Activated naive CD8-positive, alpha-beta T cell treated with anti-CD3 and anti-CD28 coated beads, Interleukin-2, amount 10 ng/mL, durations not matched to agents 7 days and 5 days (primary cell): ENCODE data around the gene MYO1B. TPM values are rescaled to one million over a fixed set of nuclear protein-coding genes. Genes with fewer than 3 reads are reported as not detected.

Experiments
- ATAC-seq: fragments of 150-1000 bp; cut with Tn5 transposase; one replicate; pipeline ENCODE4 v1.10.0; 2021; ENCODE audit warnings: low read depth, moderate library complexity
- POLR2A ChIA-PET: fragments of 350-600 bp; sonication (Branson Sonifier 250); formaldehyde crosslinking; loops from one replicate; lab custom pipeline; 2021; ENCODE audit warnings: antibody characterized with exemption; lab: Charles Lee
- DNase-seq: peaks from one replicate; pipeline ENCODE4 v3.0.0; 2021
- H3K27ac Mint-ChIP-seq: one replicate; pipeline ENCODE4 v1.8.0; 2022; ENCODE audit warnings: mild to moderate bottlenecking, mixed read lengths
- H3K27me3 Mint-ChIP-seq: one replicate; pipeline ENCODE4 v1.8.0; 2022; ENCODE audit warnings: mild to moderate bottlenecking, moderate library complexity, mixed read lengths
- H3K36me3 Mint-ChIP-seq: one replicate; pipeline ENCODE4 v1.8.0; 2021; ENCODE audit warnings: mild to moderate bottlenecking, mixed read lengths
- H3K4me1 Mint-ChIP-seq: one replicate; pipeline ENCODE4 v1.8.0; 2021; ENCODE audit warnings: mixed read lengths
- H3K4me3 Mint-ChIP-seq: one replicate; pipeline ENCODE4 v1.8.0; 2022; ENCODE audit warnings: mild to moderate bottlenecking, moderate library complexity, mixed read lengths
- H3K9me3 Mint-ChIP-seq: one replicate; pipeline ENCODE4 v1.8.0; 2021; ENCODE audit warnings: mixed read lengths
- total RNA-seq, 2 experiments: library from RNA; stranded (reverse); gene quantifications; one replicate each; pipeline ENCODE4 v1.2.3, GENCODE V29; 2021

MYO1B gene
- total RNA-seq, 2 experiments from 2014 or later = 3.2 to 3.9 TPM

- H3K4me1 Mint-ChIP-seq = no peaks in the 10 kb centered on the region
- peaks cover 3% of the 10 kb centered on the region for H3K9me3 Mint-ChIP-seq
- H3K36me3 Mint-ChIP-seq = no peaks in the 10 kb centered on the region
- POLR2A ChIA-PET = no interaction called here
- H3K4me3 Mint-ChIP-seq = no peak overlapping the region
- ATAC-seq (no peak), DNase-seq (no peak)
- no peak overlapping the region for H3K27ac Mint-ChIP-seq
- no peaks in the 10 kb centered on the region for H3K27me3 Mint-ChIP-seq
These were observed 13.2 kb upstream of the MYO1B start for GRCh38 chr2:191231995-191232394.

- Mint-ChIP-seq H3K9me3 (peaks cover 6% of the 10 kb centered on the region), H3K36me3 (no peaks in the 10 kb centered on the region), H3K27me3 (no peaks in the 10 kb centered on the region), H3K4me3 (no peak overlapping the region), H3K4me1 (no peaks in the 10 kb centered on the region), H3K27ac (no peak overlapping the region)
- DNase-seq (no peak), ATAC-seq (no peak)
- POLR2A ChIA-PET = no interaction called here
These were observed 11.7 kb upstream of the MYO1B start for GRCh38 chr2:191233533-191233932.

- Mint-ChIP-seq H3K27ac (no peak overlapping the region), H3K36me3 (no peaks in the 10 kb centered on the region), H3K4me1 (no peaks in the 10 kb centered on the region), H3K27me3 (no peaks in the 10 kb centered on the region), H3K4me3 (no peak overlapping the region), H3K9me3 (peaks cover 3% of the 10 kb centered on the region)
- DNase-seq (no peak), ATAC-seq (no peak)
- POLR2A ChIA-PET = no interaction called here
These were observed 10.8 kb upstream of the MYO1B start for GRCh38 chr2:191234376-191234775.

GRCh38 chr2:191240871-191241270 lies 4.3 kb upstream of the MYO1B start:
- DNase-seq (no peak), ATAC-seq (no peak)
- POLR2A ChIA-PET = no interaction called here
- no peak overlapping the region for H3K27ac Mint-ChIP-seq
- no peak overlapping the region for H3K4me3 Mint-ChIP-seq
- no peaks in the 10 kb centered on the region for H3K4me1 Mint-ChIP-seq
- H3K36me3 Mint-ChIP-seq = no peaks in the 10 kb centered on the region
- H3K9me3 Mint-ChIP-seq = peaks cover 3% of the 10 kb centered on the region
- peaks cover 6% of the 10 kb centered on the region for H3K27me3 Mint-ChIP-seq

GRCh38 chr2:191241418-191241817 lies 3.8 kb upstream of the MYO1B start:
- Mint-ChIP-seq H3K4me1 (peaks cover 3% of the 10 kb centered on the region), H3K27ac (no peak overlapping the region), H3K9me3 (peaks cover 3% of the 10 kb centered on the region), H3K4me3 (no peak overlapping the region), H3K27me3 (peaks cover 10% of the 10 kb centered on the region), H3K36me3 (no peaks in the 10 kb centered on the region)
- no peak for ATAC-seq
- DNase-seq = no peak
- POLR2A ChIA-PET = no interaction called here

- H3K4me3 Mint-ChIP-seq = no peak overlapping the region
- POLR2A ChIA-PET = no interaction called here
These were observed 2.0 kb upstream of the MYO1B start for GRCh38 chr2:191243154-191243553.

GRCh38 chr2:191244350-191244749 lies 854 bp upstream of the MYO1B start:
- peaks cover 17% of the 10 kb centered on the region for H3K27me3 Mint-ChIP-seq

More at GRCh38 chr2:191243154-191243553, 2.0 kb upstream of the MYO1B start:
- Mint-ChIP-seq H3K27ac (no peak overlapping the region), H3K4me1 (peaks cover 6% of the 10 kb centered on the region), H3K9me3 (no peaks in the 10 kb centered on the region), H3K36me3 (no peaks in the 10 kb centered on the region), H3K27me3 (peaks cover 17% of the 10 kb centered on the region)
- no peak for DNase-seq
- ATAC-seq = no peak

GRCh38 chr2:191245869-191246531 lies 796 bp downstream of the MYO1B start:
- peak overlapping the region; percentile 49 for H3K27ac Mint-ChIP-seq
- no peaks in the 10 kb centered on the region for H3K36me3 Mint-ChIP-seq
- peaks cover 17% of the 10 kb centered on the region for H3K27me3 Mint-ChIP-seq
- DNase-seq (peak; percentile 54), ATAC-seq (peak; percentile 19)
- H3K4me3 Mint-ChIP-seq = peak overlapping the region; percentile 78
- POLR2A ChIA-PET = no interaction called here
- peaks cover 6% of the 10 kb centered on the region for H3K4me1 Mint-ChIP-seq
- no peaks in the 10 kb centered on the region for H3K9me3 Mint-ChIP-seq

More at GRCh38 chr2:191244350-191244749, 854 bp upstream of the MYO1B start:
- H3K36me3 Mint-ChIP-seq = no peaks in the 10 kb centered on the region
- peaks cover 6% of the 10 kb centered on the region for H3K4me1 Mint-ChIP-seq
- peak overlapping the region; percentile 72 for H3K4me3 Mint-ChIP-seq
- no peak for DNase-seq
- POLR2A ChIA-PET = no interaction called here
- no peaks in the 10 kb centered on the region for H3K9me3 Mint-ChIP-seq
- ATAC-seq = no peak
- no peak overlapping the region for H3K27ac Mint-ChIP-seq

GRCh38 chr2:191246820-191247380 lies 1.7 kb downstream of the MYO1B start:
- Mint-ChIP-seq H3K27ac (no peak overlapping the region), H3K36me3 (no peaks in the 10 kb centered on the region), H3K27me3 (peaks cover 17% of the 10 kb centered on the region), H3K9me3 (no peaks in the 10 kb centered on the region), H3K4me3 (no peak overlapping the region), H3K4me1 (peaks cover 6% of the 10 kb centered on the region)
- no peak for ATAC-seq
- DNase-seq = no peak
- POLR2A ChIA-PET = no interaction called here

- no peak for DNase-seq
- no peak for ATAC-seq
- H3K27me3 Mint-ChIP-seq = peaks cover 15% of the 10 kb centered on the region
- H3K4me1 Mint-ChIP-seq = peaks cover 6% of the 10 kb centered on the region
- POLR2A ChIA-PET = no interaction called here
- H3K27ac Mint-ChIP-seq = no peak overlapping the region
- no peak overlapping the region for H3K4me3 Mint-ChIP-seq
- H3K36me3 Mint-ChIP-seq = no peaks in the 10 kb centered on the region
- no peaks in the 10 kb centered on the region for H3K9me3 Mint-ChIP-seq
These were observed 2.3 kb downstream of the MYO1B start for GRCh38 chr2:191247381-191248057.

- H3K27ac Mint-ChIP-seq = no peak overlapping the region
- no peak overlapping the region for H3K4me3 Mint-ChIP-seq
- POLR2A ChIA-PET = no interaction called here
- H3K9me3 Mint-ChIP-seq = no peaks in the 10 kb centered on the region
- no peak for ATAC-seq
- DNase-seq = no peak
- H3K36me3 Mint-ChIP-seq = no peaks in the 10 kb centered on the region
- peaks cover 6% of the 10 kb centered on the region for H3K4me1 Mint-ChIP-seq
- peaks cover 10% of the 10 kb centered on the region for H3K27me3 Mint-ChIP-seq
These were observed 4.1 kb downstream of the MYO1B start for GRCh38 chr2:191249156-191249813.

- H3K36me3 Mint-ChIP-seq = no peaks in the 10 kb centered on the region
- no peak overlapping the region for H3K27ac Mint-ChIP-seq
- H3K4me3 Mint-ChIP-seq = no peak overlapping the region
- peaks cover 6% of the 10 kb centered on the region for H3K4me1 Mint-ChIP-seq
- no peak for ATAC-seq
- DNase-seq = no peak
- H3K9me3 Mint-ChIP-seq = no peaks in the 10 kb centered on the region
- H3K27me3 Mint-ChIP-seq = peaks cover 10% of the 10 kb centered on the region
- POLR2A ChIA-PET = no interaction called here
These were observed 5.2 kb downstream of the MYO1B start for GRCh38 chr2:191250400-191250799.

- H3K9me3 Mint-ChIP-seq = no peaks in the 10 kb centered on the region
- H3K36me3 Mint-ChIP-seq = no peaks in the 10 kb centered on the region
- DNase-seq = no peak
- H3K27me3 Mint-ChIP-seq = peaks cover 10% of the 10 kb centered on the region
- POLR2A ChIA-PET = no interaction called here
- H3K4me3 Mint-ChIP-seq = no peak overlapping the region
- no peak overlapping the region for H3K27ac Mint-ChIP-seq
- peaks cover 6% of the 10 kb centered on the region for H3K4me1 Mint-ChIP-seq
- ATAC-seq = no peak
These were observed 5.8 kb downstream of the MYO1B start for GRCh38 chr2:191250986-191251385.
